ENCODE data around the gene HDAC4. TPM values are rescaled to one million over a fixed set of nuclear protein-coding genes. Genes with fewer than 3 reads are reported as not detected.

Gene HDAC4
- total and polyA plus RNA-seq, 2 experiments from 2014 or later, result 9.3 to 10.8 TPM

- DNase-seq (ENCODE audit: low spot score), result no peak
Measured at GRCh38 chr2:239292531-239292930, 108.3 kb downstream of the HDAC4 start.

GRCh38 chr2:239291475-239292350 lies 109.1 kb downstream of the HDAC4 start:
- H3K4me3 ChIP-seq, result no peak overlapping the region

More at GRCh38 chr2:239292531-239292930, 108.3 kb downstream of the HDAC4 start:
- Histone ChIP-seq H3K27me3 (no peaks in the 10 kb centered on the region), H3K79me2 (peaks cover 73% of the 10 kb centered on the region), H3K4me2 (no peak overlapping the region), H3K9me3 (ENCODE audit: low read depth) (no peaks in the 10 kb centered on the region), H3K9me2 (replicated peaks; ENCODE audit: insufficient read depth) (no peaks in the 10 kb centered on the region), H3K4me1 (ENCODE audit: insufficient read depth) (peaks cover 46% of the 10 kb centered on the region), H3K4me3 (no peak overlapping the region), H3K27ac (no peak overlapping the region), H3K36me3 (replicated peaks; ENCODE audit: insufficient read depth, low read depth) (no peaks in the 10 kb centered on the region), H4K20me1 (ENCODE audit: insufficient read depth, poor library complexity, severe bottlenecking) (peaks cover 5% of the 10 kb centered on the region), H2AFZ (no peak overlapping the region)
- TF ChIP-seq CTCF (IDR thresholded peaks at IDR 0.05; ENCODE audit: poor library complexity), result no peak
- no peak for TF ChIP-seq EZH2 (IDR thresholded peaks at IDR 0.05; ENCODE audit: borderline replicate concordance)
- TF ChIP-seq EZH2phosphoT487 (IDR thresholded peaks at IDR 0.05; ENCODE audit: low read depth, severe bottlenecking, unreplicated experiment), result no peak
- WGBS (ENCODE audit: low lambda C conversion rate, missing lambda C conversion rate), result 90% methylated on average over 5 of the region's 5 CpGs

GRCh38 chr2:239290618-239291474 lies 110.0 kb downstream of the HDAC4 start:
- Histone ChIP-seq H3K4me3 (no peak overlapping the region), H3K27me3 (no peaks in the 10 kb centered on the region), H3K27ac (no peak overlapping the region), H3K9me2 (replicated peaks; ENCODE audit: insufficient read depth) (no peaks in the 10 kb centered on the region), H4K20me1 (ENCODE audit: insufficient read depth, poor library complexity, severe bottlenecking) (peaks cover 3% of the 10 kb centered on the region), H3K4me1 (ENCODE audit: insufficient read depth) (peaks cover 40% of the 10 kb centered on the region), H3K9me3 (ENCODE audit: low read depth) (no peaks in the 10 kb centered on the region), H3K4me2 (no peak overlapping the region), H2AFZ (no peak overlapping the region), H3K79me2 (peaks cover 80% of the 10 kb centered on the region), H3K36me3 (replicated peaks; ENCODE audit: insufficient read depth, low read depth) (no peaks in the 10 kb centered on the region)
- WGBS (ENCODE audit: low lambda C conversion rate, missing lambda C conversion rate), result 89% methylated on average over 39 of the region's 39 CpGs
- TF ChIP-seq EZH2phosphoT487 (IDR thresholded peaks at IDR 0.05; ENCODE audit: low read depth, severe bottlenecking, unreplicated experiment) (no peak), EZH2 (IDR thresholded peaks at IDR 0.05; ENCODE audit: borderline replicate concordance) (no peak), CTCF (IDR thresholded peaks at IDR 0.05; ENCODE audit: poor library complexity) (no peak)
- no peak for DNase-seq (ENCODE audit: low spot score)

More at GRCh38 chr2:239291475-239292350, 109.1 kb downstream of the HDAC4 start:
- no peak overlapping the region for H2AFZ ChIP-seq
- WGBS (ENCODE audit: low lambda C conversion rate, missing lambda C conversion rate), result 87% methylated on average over 23 of the region's 30 CpGs
- H3K4me1 ChIP-seq (ENCODE audit: insufficient read depth), result peaks cover 44% of the 10 kb centered on the region
- no peak overlapping the region for H3K4me2 ChIP-seq
- H3K9me3 ChIP-seq (ENCODE audit: low read depth), result no peaks in the 10 kb centered on the region
- no peaks in the 10 kb centered on the region for H3K27me3 ChIP-seq
- no peaks in the 10 kb centered on the region for H3K36me3 ChIP-seq (replicated peaks; ENCODE audit: insufficient read depth, low read depth)
- no peaks in the 10 kb centered on the region for H3K9me2 ChIP-seq (replicated peaks; ENCODE audit: insufficient read depth)
- peaks cover 76% of the 10 kb centered on the region for H3K79me2 ChIP-seq
- DNase-seq (ENCODE audit: low spot score), result no peak
- TF ChIP-seq EZH2phosphoT487 (IDR thresholded peaks at IDR 0.05; ENCODE audit: low read depth, severe bottlenecking, unreplicated experiment) (no peak), CTCF (IDR thresholded peaks at IDR 0.05; ENCODE audit: poor library complexity) (no peak), EZH2 (IDR thresholded peaks at IDR 0.05; ENCODE audit: borderline replicate concordance) (no peak)
- H4K20me1 ChIP-seq (ENCODE audit: insufficient read depth, poor library complexity, severe bottlenecking), result peaks cover 5% of the 10 kb centered on the region
- H3K27ac ChIP-seq, result no peak overlapping the region
